NT2/D1 (cell line): ENCODE data around the gene RC3H2.

Experiments used
- SUZ12 ChIP-seq: IDR thresholded peaks from 2 replicates; pipeline ENCODE4 v1.6.1; 2011; ENCODE audit not compliant: insufficient read length, insufficient read depth; ENCODE audit errors: extremely low read depth
- YY1 ChIP-seq: IDR thresholded peaks from 2 replicates; pipeline ENCODE4 v1.6.1; 2011; ENCODE audit not compliant: insufficient read length, insufficient read depth

- TF ChIP-seq YY1 (no peak), SUZ12 (no peak)
These were observed 29.6 kb downstream of the RC3H2 start for GRCh38 chr9:122875523-122875922.
